Ishikawa (cell line): Measurements from ENCODE around the gene NELL1.
A peak's percentile ranks its signal among the peaks of the same experiment; 100 is the strongest.

Experiments used
- CEBPB ChIP-seq: IDR thresholded peaks from 2 replicates; pipeline ENCODE4 v1.6.1; 2012
- CREB1 ChIP-seq: IDR thresholded peaks from 2 replicates; pipeline ENCODE4 v1.6.1; 2012; ENCODE audit warnings: low read depth
- EGR1 ChIP-seq: IDR thresholded peaks from 2 replicates; pipeline ENCODE4 v1.6.1; 2012
- EP300 ChIP-seq: IDR thresholded peaks from 2 replicates; pipeline ENCODE4 v1.6.1; 2012; ENCODE audit warnings: borderline replicate concordance
- FOXM1 ChIP-seq: IDR thresholded peaks from 2 replicates; pipeline ENCODE4 v1.6.1; 2012; ENCODE audit warnings: low read depth, borderline replicate concordance
- NFIC ChIP-seq: IDR thresholded peaks from 2 replicates; pipeline ENCODE4 v1.6.1; 2012
- RAD21 ChIP-seq: IDR thresholded peaks from 2 replicates; pipeline ENCODE4 v1.6.1; 2012; ENCODE audit warnings: low read depth
- TAF1 ChIP-seq: IDR thresholded peaks from 2 replicates; pipeline ENCODE4 v1.6.1; 2012; ENCODE audit warnings: low read depth, mild to moderate bottlenecking
- TCF12 ChIP-seq: IDR thresholded peaks from 2 replicates; pipeline ENCODE4 v1.6.1; 2012; ENCODE audit warnings: low read depth
- TEAD4 ChIP-seq: IDR thresholded peaks from 2 replicates; pipeline ENCODE4 v1.6.1; 2012
- YY1 ChIP-seq: IDR thresholded peaks from 2 replicates; pipeline ENCODE4 v1.6.1; 2012; ENCODE audit warnings: low read depth
- ZBTB7A ChIP-seq: IDR thresholded peaks from 2 replicates; pipeline ENCODE4 v1.6.1; 2012; ENCODE audit warnings: low read depth
- TF ChIP-seq, protein P1 (sequence below): IDR thresholded peaks from 2 replicates; pipeline ENCODE4 v1.6.1; 2012; ENCODE audit warnings: low read depth, mild to moderate bottlenecking
- TF ChIP-seq, protein P2 (sequence below): IDR thresholded peaks from 2 replicates; pipeline ENCODE4 v1.6.1; 2012
- TF ChIP-seq, protein P3 (sequence below): IDR thresholded peaks from 2 replicates; pipeline ENCODE4 v1.6.1; 2012

NELL1 gene

DNA sequence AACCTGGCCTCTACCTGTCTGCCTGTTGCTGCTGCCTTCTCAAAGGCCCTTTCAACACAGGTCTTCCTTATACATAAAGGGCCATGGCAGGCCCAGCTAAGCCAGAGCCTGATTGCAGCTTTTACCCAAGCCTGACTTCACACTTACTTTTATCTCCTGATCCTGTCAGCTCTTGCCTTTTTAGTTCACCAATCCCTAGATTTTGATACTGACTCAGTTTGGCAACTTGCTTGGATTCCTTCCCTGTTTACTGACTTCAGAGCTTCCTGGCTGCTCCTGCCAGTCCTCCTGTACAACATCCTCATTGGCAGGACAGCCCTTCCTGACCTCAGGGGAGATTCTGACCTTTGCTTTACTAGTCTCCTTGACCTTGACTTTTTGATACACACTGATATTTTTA, 195.2 kb downstream of the NELL1 start:
- TF ChIP-seq, protein P1, sequence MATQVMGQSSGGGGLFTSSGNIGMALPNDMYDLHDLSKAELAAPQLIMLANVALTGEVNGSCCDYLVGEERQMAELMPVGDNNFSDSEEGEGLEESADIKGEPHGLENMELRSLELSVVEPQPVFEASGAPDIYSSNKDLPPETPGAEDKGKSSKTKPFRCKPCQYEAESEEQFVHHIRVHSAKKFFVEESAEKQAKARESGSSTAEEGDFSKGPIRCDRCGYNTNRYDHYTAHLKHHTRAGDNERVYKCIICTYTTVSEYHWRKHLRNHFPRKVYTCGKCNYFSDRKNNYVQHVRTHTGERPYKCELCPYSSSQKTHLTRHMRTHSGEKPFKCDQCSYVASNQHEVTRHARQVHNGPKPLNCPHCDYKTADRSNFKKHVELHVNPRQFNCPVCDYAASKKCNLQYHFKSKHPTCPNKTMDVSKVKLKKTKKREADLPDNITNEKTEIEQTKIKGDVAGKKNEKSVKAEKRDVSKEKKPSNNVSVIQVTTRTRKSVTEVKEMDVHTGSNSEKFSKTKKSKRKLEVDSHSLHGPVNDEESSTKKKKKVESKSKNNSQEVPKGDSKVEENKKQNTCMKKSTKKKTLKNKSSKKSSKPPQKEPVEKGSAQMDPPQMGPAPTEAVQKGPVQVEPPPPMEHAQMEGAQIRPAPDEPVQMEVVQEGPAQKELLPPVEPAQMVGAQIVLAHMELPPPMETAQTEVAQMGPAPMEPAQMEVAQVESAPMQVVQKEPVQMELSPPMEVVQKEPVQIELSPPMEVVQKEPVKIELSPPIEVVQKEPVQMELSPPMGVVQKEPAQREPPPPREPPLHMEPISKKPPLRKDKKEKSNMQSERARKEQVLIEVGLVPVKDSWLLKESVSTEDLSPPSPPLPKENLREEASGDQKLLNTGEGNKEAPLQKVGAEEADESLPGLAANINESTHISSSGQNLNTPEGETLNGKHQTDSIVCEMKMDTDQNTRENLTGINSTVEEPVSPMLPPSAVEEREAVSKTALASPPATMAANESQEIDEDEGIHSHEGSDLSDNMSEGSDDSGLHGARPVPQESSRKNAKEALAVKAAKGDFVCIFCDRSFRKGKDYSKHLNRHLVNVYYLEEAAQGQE: no peak
- TF ChIP-seq NFIC: no peak
- no peak for TF ChIP-seq EGR1
- TF ChIP-seq, protein P2, sequence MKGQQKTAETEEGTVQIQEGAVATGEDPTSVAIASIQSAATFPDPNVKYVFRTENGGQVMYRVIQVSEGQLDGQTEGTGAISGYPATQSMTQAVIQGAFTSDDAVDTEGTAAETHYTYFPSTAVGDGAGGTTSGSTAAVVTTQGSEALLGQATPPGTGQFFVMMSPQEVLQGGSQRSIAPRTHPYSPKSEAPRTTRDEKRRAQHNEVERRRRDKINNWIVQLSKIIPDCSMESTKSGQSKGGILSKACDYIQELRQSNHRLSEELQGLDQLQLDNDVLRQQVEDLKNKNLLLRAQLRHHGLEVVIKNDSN: no peak
- TF ChIP-seq TEAD4: no peak

DNA sequence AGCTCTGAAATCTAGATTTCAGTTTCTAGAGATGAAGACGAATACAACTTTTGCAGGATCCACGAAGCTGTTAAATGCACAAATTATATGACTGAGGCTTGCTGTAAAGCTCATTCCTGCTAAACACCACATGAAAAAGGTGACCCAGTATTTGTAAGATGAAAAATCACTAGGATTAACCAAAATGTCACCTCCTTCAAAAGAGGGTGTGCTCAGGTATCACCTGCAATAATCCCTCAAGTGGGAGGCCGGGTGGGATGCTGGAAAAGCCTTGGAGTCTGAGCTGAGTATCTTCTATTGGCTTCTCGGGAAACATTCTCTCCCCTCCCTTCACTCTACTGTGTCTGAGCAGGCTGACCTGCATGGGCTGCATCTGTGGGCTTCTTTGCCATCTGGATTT, 195.8 kb downstream of the NELL1 start:
- no peak for TF ChIP-seq EGR1
- TF ChIP-seq ZBTB7A: no peak
- TF ChIP-seq FOXM1: no peak
- TF ChIP-seq, protein P3, sequence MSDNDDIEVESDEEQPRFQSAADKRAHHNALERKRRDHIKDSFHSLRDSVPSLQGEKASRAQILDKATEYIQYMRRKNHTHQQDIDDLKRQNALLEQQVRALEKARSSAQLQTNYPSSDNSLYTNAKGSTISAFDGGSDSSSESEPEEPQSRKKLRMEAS: no peak
- TF ChIP-seq TEAD4: no peak
- no peak for TF ChIP-seq CEBPB
- TF ChIP-seq NFIC: no peak
- TF ChIP-seq, protein P2: no peak

DNA sequence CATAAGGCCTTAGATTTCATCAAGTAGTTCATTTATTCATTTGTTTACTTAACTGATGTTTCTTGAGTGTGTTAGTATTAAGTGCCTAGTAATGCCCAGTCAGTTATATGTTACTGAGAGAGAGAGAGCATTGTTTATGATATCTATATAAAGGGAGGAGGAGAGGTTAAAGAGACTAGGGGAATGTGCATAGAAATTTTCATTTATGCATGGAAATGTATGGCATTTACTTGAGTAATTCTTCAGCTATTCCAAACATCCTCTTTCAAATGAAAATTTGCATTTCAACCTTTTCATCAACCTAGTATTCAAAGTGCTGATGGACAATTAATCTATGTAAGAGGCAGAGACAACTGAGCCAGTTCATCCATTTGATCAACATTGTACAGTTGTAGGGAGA, 199.7 kb downstream of the NELL1 start:
- TF ChIP-seq TCF12 (no peak), YY1 (no peak), RAD21 (no peak), TEAD4 (no peak), EP300 (no peak)
- TF ChIP-seq, protein P2: no peak

DNA sequence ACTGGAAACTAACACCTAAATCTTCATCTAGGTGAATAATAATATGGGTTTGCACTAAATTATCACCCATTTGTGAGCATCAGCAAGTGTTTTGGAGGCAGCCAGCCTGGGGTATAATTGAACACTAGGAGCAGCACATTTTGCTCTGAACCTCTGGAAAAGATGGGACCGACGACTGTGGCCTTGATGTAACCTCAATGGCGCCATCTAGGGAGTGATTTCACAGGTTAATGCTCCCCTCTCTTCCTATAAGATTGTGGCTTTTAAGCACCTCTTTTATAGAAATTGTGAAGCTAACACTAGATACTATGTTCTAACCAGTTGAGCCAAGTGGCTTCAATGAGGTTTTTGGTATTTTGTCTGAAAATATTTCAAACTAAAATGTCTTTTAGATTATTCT, 203.7 kb downstream of the NELL1 start:
- TF ChIP-seq TEAD4: no peak
- no peak for TF ChIP-seq NFIC
- no peak for TF ChIP-seq YY1
- TF ChIP-seq TCF12: no peak
- TF ChIP-seq RAD21: peak; percentile 35; the same call in 1 of the 2 replicates
- TF ChIP-seq, protein P2: no peak
- TF ChIP-seq FOXM1: no peak

DNA sequence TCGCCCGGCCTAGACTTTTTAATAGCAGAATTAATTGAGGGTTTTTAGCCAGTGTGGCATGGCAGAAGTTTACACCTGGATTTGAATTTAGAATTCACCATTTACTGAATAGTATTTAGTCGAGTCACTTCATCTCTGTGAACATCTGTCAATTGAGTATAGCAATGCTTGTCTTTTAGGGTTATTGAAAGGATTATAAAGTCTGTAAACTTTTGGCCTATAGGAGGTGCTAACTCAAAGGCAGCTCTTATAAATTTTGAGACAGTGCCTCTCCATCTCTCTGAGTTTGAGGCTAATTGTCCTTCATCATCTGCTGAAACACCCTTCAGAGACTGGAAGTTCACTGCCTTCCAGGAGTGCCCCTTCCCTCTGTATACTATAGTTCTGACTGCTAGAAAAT, 205.0 kb downstream of the NELL1 start:
- TF ChIP-seq, protein P1: no peak
- no peak for TF ChIP-seq ZBTB7A
- no peak for TF ChIP-seq EP300

DNA sequence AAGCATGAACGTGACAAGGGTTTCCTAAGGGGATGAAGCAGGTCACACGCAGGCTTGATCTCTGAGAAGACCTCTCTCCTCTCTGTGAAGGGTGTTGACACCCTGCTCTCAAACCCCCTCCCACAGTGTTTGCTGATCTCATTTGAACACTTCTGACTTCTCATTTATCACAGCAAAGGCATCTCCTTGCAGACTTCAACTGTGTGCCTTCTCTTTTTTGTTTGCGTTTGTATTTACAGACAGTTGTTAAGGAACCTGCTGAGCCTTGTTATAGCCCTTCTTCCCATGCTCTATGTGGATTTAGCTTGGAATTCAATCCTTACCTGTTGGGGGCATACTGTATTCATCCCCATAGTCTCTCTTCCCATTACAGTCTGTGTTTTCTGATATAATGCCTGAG, 206.5 kb downstream of the NELL1 start:
- TF ChIP-seq ZBTB7A (no peak), TEAD4 (no peak), FOXM1 (no peak), YY1 (no peak), CEBPB (no peak), RAD21 (no peak), EGR1 (no peak), EP300 (no peak), NFIC (no peak), CREB1 (no peak), TAF1 (no peak), TCF12 (no peak)
- TF ChIP-seq, protein P2: no peak
- TF ChIP-seq, protein P1: no peak
- TF ChIP-seq, protein P3: no peak
